ENCODE data around the gene TMPRSS3.

Gene TMPRSS3

DNA sequence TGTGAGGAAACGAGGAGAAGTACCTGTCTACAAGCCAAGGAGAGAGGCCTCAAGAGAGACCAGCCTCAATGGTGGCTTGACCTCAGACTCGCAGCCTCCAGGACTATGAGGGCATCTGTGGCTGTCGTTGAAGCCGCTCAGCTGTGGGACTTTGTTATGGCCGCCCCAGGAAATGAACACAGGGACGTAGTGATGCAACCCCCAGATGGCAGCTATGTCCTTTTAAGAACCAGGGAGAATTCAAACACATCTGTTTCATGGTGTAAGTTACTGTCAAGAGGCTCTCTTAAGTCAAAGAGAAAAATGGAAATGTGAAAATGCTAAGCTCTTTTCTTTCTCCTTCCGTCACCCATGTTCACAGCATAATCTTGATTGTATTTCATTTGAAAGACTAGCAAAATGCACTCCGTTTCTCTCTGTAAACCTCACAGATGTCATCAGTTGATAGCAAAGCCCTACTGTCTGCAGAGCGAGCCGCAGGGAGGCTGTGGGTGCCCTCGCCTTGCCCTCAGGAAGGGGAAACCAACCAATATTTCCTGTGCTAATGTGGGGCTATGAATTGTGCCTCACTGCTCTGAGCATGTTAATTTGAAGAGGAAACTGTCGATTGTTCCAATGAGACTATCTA lies 29.2 kb upstream of the TMPRSS3 start:
- no peak for TF ChIP-seq JUND (IDR thresholded peaks at IDR 0.05; ENCODE audit: low read depth)
- in situ Hi-C loops (cut with HindIII; ENCODE audit: low pct_unique_long_range_greater_than_20kb, low sequenced_read_pairs) = no loop called here
- DNase-seq (ENCODE audit: low read depth in 1 of 2, low spot score in 1 of 2) = no peak

DNA sequence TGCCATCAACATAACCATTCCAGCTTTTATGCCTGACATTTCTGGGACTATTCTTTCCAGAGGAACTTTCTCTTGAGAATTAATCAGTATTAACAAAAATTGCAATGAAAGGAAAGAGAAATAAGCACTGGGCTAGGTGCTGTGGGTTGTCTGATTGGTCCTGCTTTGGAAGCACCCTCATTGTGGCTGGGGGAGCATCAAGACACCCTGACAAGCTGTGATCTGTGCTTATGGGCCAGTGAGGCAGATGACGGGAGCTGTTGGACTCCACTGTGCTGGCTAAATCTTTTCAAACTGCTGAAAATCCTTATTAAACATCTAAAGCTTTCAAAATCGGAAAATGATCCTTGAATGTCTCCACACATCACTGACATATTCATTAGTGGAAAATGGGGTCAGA lies 27.8 kb upstream of the TMPRSS3 start:
- in situ Hi-C loops (cut with HindIII; ENCODE audit: low pct_unique_long_range_greater_than_20kb, low sequenced_read_pairs) = no loop called here
- DNase-seq (ENCODE audit: low read depth in 1 of 2, low spot score in 1 of 2) = no peak
- no peak for TF ChIP-seq JUND (IDR thresholded peaks at IDR 0.05; ENCODE audit: low read depth)

- TF ChIP-seq JUND (IDR thresholded peaks at IDR 0.05; ENCODE audit: low read depth) = no peak
- no peak for DNase-seq (ENCODE audit: low read depth in 1 of 2, low spot score in 1 of 2)
- in situ Hi-C loops (cut with HindIII; ENCODE audit: low pct_unique_long_range_greater_than_20kb, low sequenced_read_pairs) = no loop called here
Measured at GRCh38 chr21:42423197-42423675, 27.4 kb upstream of the TMPRSS3 start.

- no peak for DNase-seq (ENCODE audit: low read depth in 1 of 2, low spot score in 1 of 2)
- in situ Hi-C loops (cut with HindIII; ENCODE audit: low pct_unique_long_range_greater_than_20kb, low sequenced_read_pairs) = no loop called here
- no peak for TF ChIP-seq JUND (IDR thresholded peaks at IDR 0.05; ENCODE audit: low read depth)
Measured at GRCh38 chr21:42421018-42421793, 25.4 kb upstream of the TMPRSS3 start.

- no peak for DNase-seq (ENCODE audit: low read depth in 1 of 2, low spot score in 1 of 2)
- TF ChIP-seq JUND (IDR thresholded peaks at IDR 0.05; ENCODE audit: low read depth) = no peak
- in situ Hi-C loops (cut with HindIII; ENCODE audit: low pct_unique_long_range_greater_than_20kb, low sequenced_read_pairs) = no loop called here
Measured at GRCh38 chr21:42419845-42420244, 24.0 kb upstream of the TMPRSS3 start.

GRCh38 chr21:42418886-42419285 lies 23.0 kb upstream of the TMPRSS3 start:
- no peak for DNase-seq (ENCODE audit: low read depth in 1 of 2, low spot score in 1 of 2)
- in situ Hi-C loops (cut with HindIII; ENCODE audit: low pct_unique_long_range_greater_than_20kb, low sequenced_read_pairs) = no loop called here
- no peak for TF ChIP-seq JUND (IDR thresholded peaks at IDR 0.05; ENCODE audit: low read depth)

- in situ Hi-C loops (cut with HindIII; ENCODE audit: low pct_unique_long_range_greater_than_20kb, low sequenced_read_pairs) = no loop called here
- no peak for DNase-seq (ENCODE audit: low read depth in 1 of 2, low spot score in 1 of 2)
- TF ChIP-seq JUND (IDR thresholded peaks at IDR 0.05; ENCODE audit: low read depth) = no peak
Measured at GRCh38 chr21:42417533-42417932, 21.7 kb upstream of the TMPRSS3 start.

DNA sequence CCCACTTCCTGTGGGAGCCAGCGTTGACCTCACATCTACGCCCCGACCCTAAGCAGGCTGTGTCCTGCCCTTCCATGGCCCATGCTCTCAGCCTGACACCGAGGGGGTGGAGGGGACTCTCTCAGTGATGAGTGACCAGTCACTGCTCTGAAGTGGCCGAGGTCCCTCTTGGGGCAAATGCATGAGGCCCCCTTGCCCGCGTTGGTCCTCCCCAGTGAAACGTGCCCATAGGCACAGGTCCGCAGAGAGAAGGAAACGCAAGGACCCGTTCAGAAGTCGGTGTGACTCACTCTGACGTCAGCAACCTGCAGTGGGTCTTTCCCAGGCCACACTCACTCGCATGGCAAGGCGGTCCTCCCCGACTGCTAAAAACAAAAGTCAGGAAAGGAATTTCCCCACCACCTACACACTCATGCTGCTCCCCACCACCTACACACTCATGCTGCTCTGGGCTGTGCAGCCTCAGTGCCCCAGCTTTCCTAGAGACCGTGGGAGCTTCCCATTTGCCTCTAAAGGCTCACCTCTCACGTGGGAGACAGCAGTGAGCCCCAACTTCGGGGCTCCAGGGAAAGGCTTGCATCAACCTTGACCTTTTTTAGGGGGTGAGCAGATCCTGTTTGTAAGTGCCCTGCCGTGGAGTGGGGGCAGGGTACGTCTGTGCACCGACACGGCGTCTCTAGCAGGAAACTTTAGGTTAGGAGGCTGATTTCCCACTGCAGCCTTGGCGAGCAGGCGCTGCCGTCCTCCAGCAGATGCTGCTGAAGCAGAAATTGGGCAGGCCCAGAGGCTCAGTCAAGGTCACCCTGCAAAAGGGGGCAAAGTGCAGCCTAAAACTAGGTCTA lies 19.3 kb upstream of the TMPRSS3 start:
- DNase-seq (ENCODE audit: low read depth in 1 of 2, low spot score in 1 of 2) = no peak
- in situ Hi-C loops (cut with HindIII; ENCODE audit: low pct_unique_long_range_greater_than_20kb, low sequenced_read_pairs) = no loop called here
- no peak for TF ChIP-seq JUND (IDR thresholded peaks at IDR 0.05; ENCODE audit: low read depth)

- no peak for TF ChIP-seq JUND (IDR thresholded peaks at IDR 0.05; ENCODE audit: low read depth)
- in situ Hi-C loops (cut with HindIII; ENCODE audit: low pct_unique_long_range_greater_than_20kb, low sequenced_read_pairs) = no loop called here
- DNase-seq (ENCODE audit: low read depth in 1 of 2, low spot score in 1 of 2) = no peak
Measured at GRCh38 chr21:42414553-42414927, 18.7 kb upstream of the TMPRSS3 start.

- no peak for DNase-seq (ENCODE audit: low read depth in 1 of 2, low spot score in 1 of 2)
- TF ChIP-seq JUND (IDR thresholded peaks at IDR 0.05; ENCODE audit: low read depth) = no peak
- in situ Hi-C loops (cut with HindIII; ENCODE audit: low pct_unique_long_range_greater_than_20kb, low sequenced_read_pairs) = no loop called here
Measured at GRCh38 chr21:42414066-42414465, 18.2 kb upstream of the TMPRSS3 start.

DNA sequence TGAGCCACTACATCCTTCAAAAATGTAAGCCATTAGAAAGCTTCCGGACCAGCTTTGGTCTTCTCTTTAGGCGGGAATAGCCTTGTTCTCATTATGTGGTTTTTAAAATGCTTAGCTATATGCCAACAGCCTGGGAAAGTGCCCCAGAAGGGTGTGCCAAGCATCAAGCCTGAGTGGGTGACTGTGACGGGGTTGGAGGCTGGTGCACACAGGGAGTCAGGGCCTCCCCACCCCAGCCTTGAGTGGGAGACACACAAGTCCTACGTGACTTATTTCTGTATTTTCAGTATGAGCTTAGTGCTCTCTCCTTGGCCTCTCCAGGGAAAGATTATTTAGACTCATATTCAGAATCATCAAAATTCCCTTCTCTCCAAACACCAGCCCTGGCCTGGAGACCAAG lies 17.6 kb upstream of the TMPRSS3 start:
- no peak for DNase-seq (ENCODE audit: low read depth in 1 of 2, low spot score in 1 of 2)
- in situ Hi-C loops (cut with HindIII; ENCODE audit: low pct_unique_long_range_greater_than_20kb, low sequenced_read_pairs) = no loop called here
- TF ChIP-seq JUND (IDR thresholded peaks at IDR 0.05; ENCODE audit: low read depth) = no peak

- DNase-seq (ENCODE audit: low read depth in 1 of 2, low spot score in 1 of 2) = no peak
- in situ Hi-C loops (cut with HindIII; ENCODE audit: low pct_unique_long_range_greater_than_20kb, low sequenced_read_pairs) = no loop called here
Measured at GRCh38 chr21:42413093-42413492, 17.2 kb upstream of the TMPRSS3 start.

GRCh38 chr21:42412636-42412933 lies 16.7 kb upstream of the TMPRSS3 start:
- no peak for DNase-seq (ENCODE audit: low read depth in 1 of 2, low spot score in 1 of 2)
- no peak for TF ChIP-seq JUND (IDR thresholded peaks at IDR 0.05; ENCODE audit: low read depth)
- in situ Hi-C loops (cut with HindIII; ENCODE audit: low pct_unique_long_range_greater_than_20kb, low sequenced_read_pairs) = no loop called here

More at GRCh38 chr21:42413093-42413492, 17.2 kb upstream of the TMPRSS3 start:
- TF ChIP-seq JUND (IDR thresholded peaks at IDR 0.05; ENCODE audit: low read depth) = no peak

Data from T47D (cell line).